ENCODE results near the gene WWOX. TPM values are rescaled to one million over a fixed set of nuclear protein-coding genes. Genes with fewer than 3 reads are reported as not detected.

Gene WWOX
- polyA plus RNA-seq, 2 of the 4 experiments (the other 2 are of a cell fraction), result 16.0 to 17.2 TPM

GRCh38 chr16:79071424-79071823 lies 972.0 kb downstream of the WWOX start:
- Histone ChIP-seq H3K4me1 (no peaks in the 10 kb centered on the region), H3K9me3 (no peaks in the 10 kb centered on the region), H3K4me3 (no peak overlapping the region), H3K4me2 (no peak overlapping the region), H3K27ac (no peak overlapping the region)
- TF ChIP-seq BCL3 (IDR thresholded peaks at IDR 0.05), result no peak
- no peak for TF ChIP-seq EHMT2 (IDR thresholded peaks at IDR 0.05; ENCODE audit: low read depth)
- TF ChIP-seq CBX8 (IDR thresholded peaks at IDR 0.05), result no peak
- TF ChIP-seq MAFK (IDR thresholded peaks at IDR 0.05; ENCODE audit: partially characterized antibody), result no peak
- FAIRE-seq (no peak), ATAC-seq (no peak), DNase-seq (ENCODE audit: low read depth in 1 of 2, low spot score in 1 of 2) (no peak)
- POLR2A ChIA-PET, result no interaction called here
- WGBS (ENCODE audit: missing lambda C conversion rate), result 0% methylated on average over 4 of the region's 4 CpGs
- CTCF ChIA-PET, result no interaction called here

DNA sequence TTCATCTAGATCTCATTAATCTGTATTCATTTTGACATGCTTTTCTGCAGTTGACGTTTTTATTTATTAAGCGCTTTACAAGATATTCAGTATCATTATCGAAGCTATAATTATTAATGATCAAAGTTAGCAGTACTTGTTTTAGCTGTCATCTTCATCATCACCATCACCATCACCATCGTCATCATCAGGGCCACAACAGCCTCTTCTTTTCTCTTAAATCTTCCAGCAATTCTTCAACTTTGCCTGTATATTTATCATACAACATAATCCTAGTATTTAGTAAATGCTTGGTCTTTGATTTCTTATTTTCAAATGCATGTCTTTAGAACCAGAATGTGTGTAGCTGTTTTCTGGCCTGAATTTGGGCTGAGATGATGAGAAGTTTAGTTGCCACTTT lies 973.1 kb downstream of the WWOX start:
- ATAC-seq (no peak), DNase-seq (ENCODE audit: low read depth in 1 of 2, low spot score in 1 of 2) (no peak), FAIRE-seq (no peak)
- no peak overlapping the region for H3K27ac ChIP-seq
- no peak overlapping the region for H3K4me2 ChIP-seq
- ChIA-PET POLR2A (no interaction called here), CTCF (no interaction called here)
- 43% methylated on average over 4 of the region's 4 CpGs for WGBS (ENCODE audit: missing lambda C conversion rate)
- no peak overlapping the region for H3K4me3 ChIP-seq
- no peaks in the 10 kb centered on the region for H3K4me1 ChIP-seq
- H3K9me3 ChIP-seq, result no peaks in the 10 kb centered on the region
- no peak for TF ChIP-seq ZNF302 (CRISPR knock-in tag; IDR thresholded peaks at IDR 0.05)
- no peak for TF ChIP-seq FOSB (CRISPR knock-in tag; IDR thresholded peaks at IDR 0.05)
- TF ChIP-seq EP300 (IDR thresholded peaks at IDR 0.05), result no peak
- TF ChIP-seq HOXA7 (CRISPR knock-in tag; IDR thresholded peaks at IDR 0.05), result no peak
- no peak for TF ChIP-seq SREBF2 (IDR thresholded peaks at IDR 0.05)
- no peak for TF ChIP-seq RNF2 (IDR thresholded peaks at IDR 0.05; ENCODE audit: borderline replicate concordance, low read depth)
- no peak for TF ChIP-seq ZSCAN20 (CRISPR knock-in tag; IDR thresholded peaks at IDR 0.05)
- TF ChIP-seq ZFP36 (IDR thresholded peaks at IDR 0.05; ENCODE audit: borderline replicate concordance, partially characterized antibody), result no peak

DNA sequence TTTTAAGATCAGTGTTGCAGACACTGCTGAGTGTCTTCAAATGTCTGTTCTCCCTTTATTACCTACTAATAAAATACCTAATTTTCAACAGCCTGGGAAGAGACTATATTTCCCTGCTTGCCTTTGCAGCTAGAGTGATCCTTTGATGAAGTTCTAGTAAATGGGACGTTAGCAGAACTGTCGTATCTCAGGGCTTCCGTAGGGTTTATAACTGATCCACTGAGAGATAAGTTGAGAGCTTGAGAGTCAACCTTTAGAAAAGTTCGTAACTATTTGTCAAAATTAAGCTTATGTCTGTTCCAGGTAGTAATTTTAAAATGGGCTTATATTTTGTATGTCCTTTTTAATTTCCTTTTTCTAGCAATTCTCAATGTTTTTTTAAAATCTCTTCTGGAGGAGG lies 974.1 kb downstream of the WWOX start:
- WGBS (ENCODE audit: missing lambda C conversion rate), result 59% methylated on average over 4 of the region's 4 CpGs
- DNase-seq (ENCODE audit: low read depth in 1 of 2, low spot score in 1 of 2), result no peak
- H3K4me3 ChIP-seq, result no peak overlapping the region
- H3K4me2 ChIP-seq, result no peak overlapping the region
- TF ChIP-seq, protein P1, sequence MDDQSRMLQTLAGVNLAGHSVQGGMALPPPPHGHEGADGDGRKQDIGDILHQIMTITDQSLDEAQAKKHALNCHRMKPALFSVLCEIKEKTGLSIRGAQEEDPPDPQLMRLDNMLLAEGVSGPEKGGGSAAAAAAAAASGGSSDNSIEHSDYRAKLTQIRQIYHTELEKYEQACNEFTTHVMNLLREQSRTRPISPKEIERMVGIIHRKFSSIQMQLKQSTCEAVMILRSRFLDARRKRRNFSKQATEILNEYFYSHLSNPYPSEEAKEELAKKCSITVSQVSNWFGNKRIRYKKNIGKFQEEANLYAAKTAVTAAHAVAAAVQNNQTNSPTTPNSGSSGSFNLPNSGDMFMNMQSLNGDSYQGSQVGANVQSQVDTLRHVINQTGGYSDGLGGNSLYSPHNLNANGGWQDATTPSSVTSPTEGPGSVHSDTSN (IDR thresholded peaks at IDR 0.05), result no peak
- no peak for TF ChIP-seq NFE2L2 (conservative IDR thresholded peaks at IDR 0.05; ENCODE audit: low read length)
- TF ChIP-seq, protein P2, sequence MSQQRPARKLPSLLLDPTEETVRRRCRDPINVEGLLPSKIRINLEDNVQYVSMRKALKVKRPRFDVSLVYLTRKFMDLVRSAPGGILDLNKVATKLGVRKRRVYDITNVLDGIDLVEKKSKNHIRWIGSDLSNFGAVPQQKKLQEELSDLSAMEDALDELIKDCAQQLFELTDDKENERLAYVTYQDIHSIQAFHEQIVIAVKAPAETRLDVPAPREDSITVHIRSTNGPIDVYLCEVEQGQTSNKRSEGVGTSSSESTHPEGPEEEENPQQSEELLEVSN (IDR thresholded peaks at IDR 0.05; ENCODE audit: borderline replicate concordance, low read depth), result no peak
- TF ChIP-seq RNF2 (IDR thresholded peaks at IDR 0.05; ENCODE audit: borderline replicate concordance, low read depth), result no peak
- TF ChIP-seq KDM1A (IDR thresholded peaks at IDR 0.05; ENCODE audit: low read depth), result no peak
- no peak for TF ChIP-seq FOSL2 (IDR thresholded peaks at IDR 0.05)
- TF ChIP-seq FOSL2 (CRISPR knock-in tag; IDR thresholded peaks at IDR 0.05), result no peak
- no peak for TF ChIP-seq BCL3 (IDR thresholded peaks at IDR 0.05)
- TF ChIP-seq HOXA7 (CRISPR knock-in tag; IDR thresholded peaks at IDR 0.05), result no peak
- no peak for TF ChIP-seq CBX2 (IDR thresholded peaks at IDR 0.05; ENCODE audit: borderline replicate concordance, low read depth)
- no peak for TF ChIP-seq JUNB (IDR thresholded peaks at IDR 0.05)
- TF ChIP-seq ESRRA (IDR thresholded peaks at IDR 0.05; ENCODE audit: borderline replicate concordance, low read length), result no peak
- TF ChIP-seq EHMT2 (IDR thresholded peaks at IDR 0.05; ENCODE audit: low read depth), result no peak
- TF ChIP-seq TFCP2L1 (CRISPR knock-in tag; IDR thresholded peaks at IDR 0.05), result no peak
- TF ChIP-seq FOXS1 (CRISPR knock-in tag; IDR thresholded peaks at IDR 0.05), result no peak
- TF ChIP-seq ZFP36 (IDR thresholded peaks at IDR 0.05; ENCODE audit: borderline replicate concordance, partially characterized antibody), result no peak
- TF ChIP-seq EHF (CRISPR knock-in tag; IDR thresholded peaks at IDR 0.05), result no peak
- no peaks in the 10 kb centered on the region for H3K4me1 ChIP-seq
- no peaks in the 10 kb centered on the region for H3K9me3 ChIP-seq
- FAIRE-seq, result no peak
- POLR2A ChIA-PET, result no interaction called here
- CTCF ChIA-PET, result no interaction called here
- no peak overlapping the region for H3K27ac ChIP-seq
- ATAC-seq, result no peak
